ENCODE results near the gene ACTN1.
A peak's percentile ranks its signal among the peaks of the same experiment; 100 is the strongest.

Gene ACTN1

DNA sequence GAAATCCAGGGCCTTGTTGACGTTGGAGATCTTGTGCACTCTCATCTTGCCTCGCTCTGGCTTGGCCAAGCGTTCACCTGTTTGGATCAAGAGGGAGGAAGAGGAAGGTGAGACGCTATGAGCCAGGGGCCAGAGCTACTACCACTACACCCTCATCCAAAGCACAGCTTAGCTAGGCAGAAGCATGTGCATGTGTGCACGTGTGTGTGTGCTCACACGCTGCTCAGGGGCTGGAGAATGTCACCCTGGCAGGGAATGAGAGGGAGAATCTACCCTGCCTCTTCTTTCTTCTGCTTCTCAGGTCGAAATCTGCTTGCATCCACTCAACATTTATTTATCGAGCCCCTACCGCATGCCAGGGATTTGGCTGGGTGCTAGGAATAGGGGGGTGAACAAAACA, 58.1 kb downstream of the ACTN1 start:
- DNase-seq (ENCODE audit: extremely low read depth in 1 of 2, low read depth in 1 of 2), result no peak

- DNase-seq (ENCODE audit: extremely low read depth in 1 of 2, low read depth in 1 of 2), result no peak
These were observed 59.8 kb downstream of the ACTN1 start for GRCh38 chr14:68919129-68919927.

DNA sequence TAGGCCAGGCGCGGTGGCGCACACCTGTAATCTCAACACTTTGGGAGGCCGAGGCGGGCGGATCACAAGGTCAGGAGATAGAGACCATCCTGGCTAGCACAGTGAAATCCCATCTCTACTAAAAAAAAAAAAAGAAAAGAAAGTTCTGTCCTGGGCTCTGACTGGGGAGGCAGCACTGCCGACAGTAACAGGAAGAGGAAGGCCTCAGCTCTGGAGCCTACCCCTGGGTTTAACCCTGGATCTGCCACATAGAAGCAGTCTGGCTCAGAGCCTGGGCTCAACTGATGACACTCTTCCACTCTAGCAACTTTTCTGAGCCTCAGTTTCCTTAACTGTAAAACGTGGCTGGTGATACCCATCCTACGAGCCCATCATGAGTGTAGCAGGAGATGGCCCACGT, 60.5 kb downstream of the ACTN1 start:
- no peak for DNase-seq (ENCODE audit: extremely low read depth in 1 of 2, low read depth in 1 of 2)

- DNase-seq (ENCODE audit: extremely low read depth in 1 of 2, low read depth in 1 of 2), result no peak
These were observed 62.7 kb downstream of the ACTN1 start for GRCh38 chr14:68916358-68916941.

GRCh38 chr14:68913516-68913915, 65.6 kb downstream of the ACTN1 start:
- no peak for DNase-seq (ENCODE audit: extremely low read depth in 1 of 2, low read depth in 1 of 2)

DNA sequence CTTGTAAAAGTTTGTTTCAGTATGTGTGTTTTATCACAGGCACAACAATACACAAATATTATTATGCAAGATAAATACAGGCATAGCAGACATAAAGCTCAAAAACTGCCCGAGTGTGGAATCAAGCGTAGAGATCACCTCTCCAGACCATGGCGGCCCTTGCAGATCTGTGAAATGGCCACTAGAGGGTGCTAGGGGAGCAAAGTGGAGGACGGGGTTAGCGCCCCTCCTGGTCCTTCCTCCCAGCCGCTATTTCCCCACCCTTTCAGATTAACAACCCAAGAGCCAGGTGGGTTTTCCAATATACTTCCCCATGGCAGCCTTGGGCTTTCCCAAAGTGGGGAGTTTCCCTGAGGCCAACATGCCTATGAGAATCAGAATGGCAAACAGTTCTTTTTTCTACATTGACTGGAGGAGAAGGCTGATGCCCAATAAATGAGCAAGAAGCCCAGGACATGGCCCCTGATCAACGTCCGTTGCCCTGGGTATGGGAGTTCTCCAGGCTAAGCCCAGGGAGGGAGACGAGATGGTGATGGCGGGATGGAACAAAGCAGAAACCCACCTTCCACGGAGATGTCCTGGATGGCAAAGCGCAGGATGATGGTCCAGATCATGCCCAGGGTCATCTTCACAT, 67.4 kb downstream of the ACTN1 start:
- peak; percentile 49 to 61 for DNase-seq (ENCODE audit: extremely low read depth in 1 of 2, low read depth in 1 of 2)

- DNase-seq (ENCODE audit: extremely low read depth in 1 of 2, low read depth in 1 of 2), result peak; percentile 14 to 35
These were observed 68.6 kb downstream of the ACTN1 start for GRCh38 chr14:68910540-68910939.

DNA sequence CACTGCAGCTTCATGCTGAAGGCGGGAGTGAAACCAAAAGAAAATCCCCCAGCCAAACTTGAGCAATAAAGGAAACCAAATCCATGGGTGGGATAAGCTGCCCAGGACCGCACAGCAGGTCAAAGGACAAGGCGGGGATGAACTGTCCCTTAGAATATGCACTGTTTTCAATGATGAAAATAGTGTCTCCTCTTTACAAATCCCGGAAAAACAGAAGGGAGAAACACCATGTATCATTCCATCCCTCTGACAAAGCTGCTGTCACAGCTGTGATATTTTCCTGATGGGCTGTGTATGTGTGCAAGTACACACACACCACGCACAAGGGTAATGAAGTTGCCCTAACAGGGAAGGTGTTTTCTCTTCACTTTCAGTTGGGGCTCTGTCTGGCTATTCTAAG, 70.3 kb downstream of the ACTN1 start:
- no peak for DNase-seq (ENCODE audit: extremely low read depth in 1 of 2, low read depth in 1 of 2)

DNA sequence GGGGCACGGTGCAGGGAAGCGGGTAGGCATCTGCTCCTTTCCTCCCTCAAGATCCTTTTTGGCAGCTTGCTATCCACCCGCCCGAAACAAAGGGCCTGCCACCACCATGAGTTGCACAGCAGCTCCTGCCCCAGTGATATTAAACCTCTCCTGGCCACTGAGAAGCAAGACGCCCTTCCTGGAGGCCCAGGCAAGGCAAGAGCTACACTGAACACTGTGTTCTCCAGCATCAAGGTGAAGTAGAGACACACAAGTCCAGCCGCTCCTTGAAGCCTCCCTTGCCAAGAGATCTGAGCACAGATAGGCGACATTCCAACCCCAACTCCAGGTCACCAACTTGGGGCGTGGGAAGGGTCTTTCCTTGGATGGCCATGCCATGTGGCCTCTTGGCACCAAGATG, 70.9 kb downstream of the ACTN1 start:
- no peak for DNase-seq (ENCODE audit: extremely low read depth in 1 of 2, low read depth in 1 of 2)

DNA sequence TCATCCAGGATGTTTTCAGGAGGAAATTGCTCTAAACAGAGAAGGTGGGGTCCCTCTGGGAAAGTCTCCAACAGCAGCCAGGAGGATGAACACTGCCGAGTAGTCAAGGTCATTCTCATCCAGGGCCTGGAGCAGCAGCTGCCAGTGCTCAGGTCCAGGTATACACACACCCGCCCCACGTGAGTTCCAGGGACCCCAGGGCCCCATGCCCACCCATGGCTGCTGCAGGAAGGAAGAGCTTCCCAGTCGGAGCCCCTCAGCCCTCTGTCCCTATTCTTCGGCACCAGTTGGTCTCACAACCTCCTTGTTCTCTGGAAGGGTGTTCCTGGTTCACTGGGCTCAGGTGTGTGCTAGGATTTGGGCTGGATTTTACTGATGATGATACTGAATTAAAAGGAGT, 72.7 kb downstream of the ACTN1 start:
- no peak for DNase-seq (ENCODE audit: extremely low read depth in 1 of 2, low read depth in 1 of 2)

GRCh38 chr14:68905107-68905895, 73.8 kb downstream of the ACTN1 start:
- DNase-seq (ENCODE audit: extremely low read depth in 1 of 2, low read depth in 1 of 2), result no peak

DNA sequence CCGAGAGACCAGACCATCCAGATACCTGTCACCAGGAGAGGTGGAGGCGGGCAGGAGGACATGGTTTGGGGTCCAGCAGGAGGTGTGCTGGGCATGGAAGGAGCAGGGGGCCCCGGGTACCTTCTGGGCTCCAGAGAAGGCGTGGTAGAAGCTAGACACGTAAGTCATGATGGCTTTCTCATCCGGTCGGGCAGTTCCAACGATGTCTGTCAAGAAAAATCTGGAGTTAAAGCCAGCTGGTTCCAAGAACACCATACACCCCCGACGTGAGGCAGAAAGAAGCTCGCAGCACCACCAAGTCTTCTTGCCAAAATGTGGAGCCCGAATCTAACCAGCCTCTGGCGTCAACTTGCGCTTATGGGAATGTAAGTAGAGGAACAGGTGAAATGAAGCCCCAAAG, 76.7 kb downstream of the ACTN1 start:
- DNase-seq (ENCODE audit: extremely low read depth in 1 of 2, low read depth in 1 of 2), result no peak

GRCh38 chr14:68899033-68899603, 80.0 kb downstream of the ACTN1 start:
- DNase-seq (ENCODE audit: extremely low read depth in 1 of 2, low read depth in 1 of 2), result no peak

DNA sequence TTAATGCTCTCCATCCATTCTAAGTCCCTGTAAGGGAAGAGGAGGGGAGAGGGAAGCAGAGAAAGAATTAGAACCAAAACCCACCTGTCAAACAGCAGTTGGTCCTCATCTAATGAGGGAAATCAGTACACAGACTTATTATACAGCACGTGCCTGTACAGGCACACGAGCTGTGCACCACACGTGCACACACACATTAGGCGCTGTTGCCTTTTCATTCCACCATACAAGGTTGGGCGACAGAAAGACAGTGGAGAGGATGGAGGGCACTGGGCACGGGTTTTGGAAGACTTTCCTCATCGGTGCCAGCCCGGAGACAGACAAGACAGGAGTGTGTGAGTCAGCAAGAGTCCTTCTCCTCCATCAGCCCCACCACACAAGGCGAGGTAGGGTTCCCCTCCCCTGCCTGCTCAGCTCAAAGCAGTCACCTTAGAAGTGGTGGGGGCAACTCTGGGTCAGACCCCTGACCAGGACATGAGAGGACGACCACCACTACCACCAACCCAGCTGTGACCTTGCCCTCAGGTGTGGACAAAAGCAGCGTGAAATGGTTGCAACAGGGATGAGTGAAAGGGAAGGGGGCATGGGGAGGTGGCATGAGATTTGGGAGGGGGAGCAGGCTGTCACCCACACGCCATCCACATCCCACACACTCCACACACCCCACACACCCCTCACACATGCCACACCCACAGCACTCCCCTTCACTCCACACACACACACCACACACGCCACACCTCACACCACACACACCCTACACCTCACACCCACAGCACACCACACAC, 80.7 kb downstream of the ACTN1 start:
- no peak for DNase-seq (ENCODE audit: extremely low read depth in 1 of 2, low read depth in 1 of 2)

DNA sequence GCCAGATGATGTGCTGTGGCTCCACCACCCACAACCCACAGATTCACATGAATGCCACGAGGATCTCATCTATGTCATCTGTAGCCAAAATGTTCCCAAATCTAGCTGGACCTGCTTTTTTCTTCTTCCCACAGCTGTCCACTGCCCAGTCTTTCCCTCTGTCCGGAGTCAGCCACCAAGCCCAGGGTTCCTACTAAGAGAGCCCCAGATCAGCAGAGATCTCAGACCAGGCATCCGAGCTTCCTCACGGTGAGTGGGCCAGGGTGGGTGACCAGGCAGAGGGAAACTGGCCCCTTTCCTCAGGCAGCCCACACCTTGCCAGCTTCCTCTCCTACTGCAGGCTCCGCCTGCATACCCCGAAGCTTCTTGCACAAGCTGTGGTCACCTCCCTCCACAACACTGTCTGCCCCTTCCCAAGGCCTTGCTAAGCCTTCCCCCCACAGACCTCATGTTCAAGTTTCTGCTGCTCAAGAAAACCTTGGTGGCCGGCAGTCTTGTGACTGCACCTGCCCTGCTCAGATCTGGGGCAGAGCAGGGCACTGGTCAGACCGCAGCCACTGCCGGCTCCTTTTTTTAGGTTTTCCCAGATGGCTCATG, 81.4 kb downstream of the ACTN1 start:
- no peak for DNase-seq (ENCODE audit: extremely low read depth in 1 of 2, low read depth in 1 of 2)

- no peak for DNase-seq (ENCODE audit: extremely low read depth in 1 of 2, low read depth in 1 of 2)
These were observed 83.0 kb downstream of the ACTN1 start for GRCh38 chr14:68896132-68896531.

DNA sequence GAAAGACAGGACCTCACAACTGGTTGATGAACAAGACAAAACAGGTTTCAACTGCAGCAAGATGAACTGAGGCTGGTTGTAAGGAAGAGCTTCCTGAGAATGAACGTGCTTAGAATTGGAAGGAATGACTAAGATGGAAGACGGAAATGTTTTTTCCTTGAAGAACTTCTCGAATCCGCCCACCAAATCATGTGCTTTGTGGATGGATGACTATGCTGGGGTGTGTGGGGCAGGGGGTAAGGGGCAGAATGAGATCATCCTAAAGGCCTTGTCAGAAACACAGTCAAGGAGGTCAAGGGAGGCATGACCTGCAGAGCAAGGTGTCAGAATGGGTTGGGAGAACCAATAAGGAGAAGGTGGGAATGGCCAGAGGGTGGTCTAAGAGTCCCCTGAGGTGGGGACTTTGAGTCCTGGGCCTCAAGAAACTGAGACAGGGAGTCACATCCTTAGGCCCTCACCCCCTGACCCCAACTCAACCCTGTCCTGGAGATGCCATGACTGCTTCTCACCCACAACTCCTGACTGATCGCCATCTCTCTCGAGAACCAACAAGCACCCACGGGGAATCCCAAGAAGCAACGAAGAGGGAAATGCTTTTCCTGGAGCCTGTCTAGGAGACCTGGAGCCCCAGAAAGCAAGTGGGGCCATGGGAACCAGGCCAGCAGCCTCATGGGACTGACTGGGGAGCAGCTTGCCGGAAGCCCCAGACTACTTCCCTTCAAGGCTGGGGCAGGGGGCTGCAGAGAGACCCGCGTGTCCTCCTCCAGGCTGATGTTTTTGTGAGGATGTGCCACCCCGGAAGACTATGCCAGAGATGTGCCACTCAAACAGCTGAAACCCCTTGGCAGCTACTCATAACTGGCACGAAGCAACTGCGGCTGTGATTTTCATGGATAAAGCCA, 84.0 kb downstream of the ACTN1 start:
- no peak for DNase-seq (ENCODE audit: extremely low read depth in 1 of 2, low read depth in 1 of 2)

DNA sequence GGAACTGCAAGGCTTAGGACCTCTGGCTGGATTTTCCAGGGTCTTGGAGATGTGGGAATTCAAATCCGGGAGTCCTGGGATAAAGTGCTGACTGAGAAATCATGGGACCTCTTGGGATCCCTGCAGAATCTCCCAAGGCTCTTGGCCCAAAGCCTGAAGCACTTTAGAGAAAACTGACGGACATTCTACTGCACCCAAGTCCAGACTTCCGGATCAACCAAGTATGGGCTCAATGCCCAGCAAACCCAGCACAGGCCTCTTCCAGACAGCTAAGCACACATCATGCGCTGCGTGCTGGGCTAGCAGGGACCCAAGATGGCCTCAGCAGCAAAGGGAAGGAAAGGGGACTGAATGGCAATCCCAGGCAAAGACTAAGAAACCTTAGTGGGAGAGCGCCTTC, 85.0 kb downstream of the ACTN1 start:
- DNase-seq (ENCODE audit: extremely low read depth in 1 of 2, low read depth in 1 of 2), result no peak

DNA sequence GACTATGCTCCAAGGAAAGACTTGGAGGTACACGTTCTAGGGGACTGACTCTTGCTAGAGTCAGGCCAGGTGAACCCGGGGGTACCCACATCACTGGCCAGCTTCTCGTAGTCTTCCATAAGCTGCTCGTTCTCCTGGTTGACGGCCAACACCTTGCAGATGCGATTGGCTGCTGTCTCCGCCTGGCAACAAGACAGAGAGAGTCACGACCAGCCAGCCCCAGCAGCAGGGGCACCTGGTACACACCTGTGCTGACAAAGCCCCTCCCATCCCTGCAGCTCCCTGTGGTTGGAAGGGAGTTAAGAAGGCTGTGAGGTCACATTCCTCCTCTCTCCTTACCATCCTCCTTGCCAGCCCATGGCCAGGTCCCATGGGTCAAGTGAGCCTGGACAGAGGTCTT, 85.5 kb downstream of the ACTN1 start:
- no peak for DNase-seq (ENCODE audit: extremely low read depth in 1 of 2, low read depth in 1 of 2)

Measured in stimulated activated CD8-positive, alpha-beta memory T cell treated with anti-CD3 and anti-CD28 coated beads, Interleukin-7, amount 100 ng/mL, for 48 hours (primary cell).